Vagina (tissue), 2 donors: ENCODE results near the gene MMADHC. TPM values are rescaled to one million over a fixed set of nuclear protein-coding genes. Genes with fewer than 3 reads are reported as not detected.

Experiments
- DNase-seq, 2 donors: peaks; one replicate each; pipeline ENCODE4 v3.0.0-alpha.2; 2017; ENCODE audit errors: extremely low spot score in 2 of 2
- H3K27ac ChIP-seq: fragments of 200-600 bp; sonication (generic); one replicate; pipeline ENCODE4 v1.5.1; 2019
- H3K27me3 ChIP-seq: fragments of 200-600 bp; sonication (generic); one replicate; pipeline ENCODE4 v1.5.1; 2019
- H3K36me3 ChIP-seq, 2 donors: fragments of 200-600 bp; sonication (generic); one replicate each; pipeline ENCODE4 v1.5.1; 2017 to 2019
- H3K4me1 ChIP-seq: fragments of 200-600 bp; sonication (generic); one replicate; pipeline ENCODE4 v1.5.1; 2019
- H3K4me3 ChIP-seq, 2 donors: fragments of 200-600 bp; sonication (generic); 1 replicate in 1 of 2; 2 replicates in 1 of 2; pipeline ENCODE4 v1.5.1; 2016 to 2019
- H3K9me3 ChIP-seq: fragments of 200-600 bp; sonication (generic); one replicate; pipeline ENCODE4 v1.5.1; 2019
- CTCF ChIP-seq, 3 experiments: fragments of 450-650 bp in 2 of 3; fragments of 200-600 bp in 1 of 3; sonication (generic) in 1 of 3; IDR thresholded peaks; one replicate each; pipeline ENCODE4 v1.5.1; 2017 to 2019; ENCODE audit warnings: antibody characterized with exemption in 3 of 3, mild to moderate bottlenecking in 2 of 3, moderate library complexity in 2 of 3
- POLR2A ChIP-seq, 2 donors: fragments of 450-650 bp; IDR thresholded peaks; one replicate each; pipeline ENCODE4 v1.6.1; 2017; ENCODE audit warnings: antibody characterized with exemption in 2 of 2, mild to moderate bottlenecking in 2 of 2, moderate library complexity in 2 of 2
- POLR2AphosphoS5 ChIP-seq, 2 donors: sonication (generic); formaldehyde crosslinking; IDR thresholded peaks; one replicate each; pipeline ENCODE4 v1.9.0; 2017; ENCODE audit warnings: antibody characterized with exemption in 2 of 2, mild to moderate bottlenecking in 2 of 2, low read depth in 1 of 2; ENCODE audit not compliant: insufficient read depth in 1 of 2
- intact Hi-C: fragments of 100-400 bp; cut with DNase I; formaldehyde crosslinking; loops from one replicate; pipeline ENCODE4 v1.15.1; 2023
- small RNA-seq: library from RNA; depleted of rRNA; stranded (forward); fragments of <200 nt; gene quantifications from one replicate; pipeline ENCODE3, GENCODE V24; 2016
- total RNA-seq: library from RNA; depleted of rRNA; stranded (reverse); fragments of >200 nt; gene quantifications from one replicate; pipeline ENCODE4 v1.2.3, GENCODE V29; 2016

Gene MMADHC
- total RNA-seq, 1 donor from 2014 or later = 48.1 TPM

GRCh38 chr2:149527998-149528755, 59.4 kb downstream of the MMADHC start:
- Histone ChIP-seq H3K4me3 (no peak overlapping the region), H3K4me1 (no peaks in the 10 kb centered on the region), H3K36me3 (no peaks in the 10 kb centered on the region), H3K27ac (no peak overlapping the region), H3K9me3 (no peaks in the 10 kb centered on the region), H3K27me3 (no peaks in the 10 kb centered on the region)
- TF ChIP-seq CTCF (IDR thresholded peaks at IDR 0.05) (no peak), POLR2AphosphoS5 (IDR thresholded peaks at IDR 0.05; ENCODE audit: insufficient read depth in 1 of 2, low read depth in 1 of 2) (no peak), POLR2A (IDR thresholded peaks at IDR 0.05) (no peak)
- intact Hi-C loops = no loop called here
- DNase-seq = no peak

- Histone ChIP-seq H3K9me3 (no peaks in the 10 kb centered on the region), H3K27ac (no peak overlapping the region), H3K27me3 (no peaks in the 10 kb centered on the region), H3K4me1 (no peaks in the 10 kb centered on the region), H3K4me3 (no peak overlapping the region), H3K36me3 (no peaks in the 10 kb centered on the region)
- intact Hi-C loops = no loop called here
- TF ChIP-seq CTCF (IDR thresholded peaks at IDR 0.05) = no peak
- TF ChIP-seq POLR2A (IDR thresholded peaks at IDR 0.05) = no peak
- no peak for TF ChIP-seq POLR2AphosphoS5 (IDR thresholded peaks at IDR 0.05; ENCODE audit: insufficient read depth in 1 of 2, low read depth in 1 of 2)
- DNase-seq = no peak
Measured at GRCh38 chr2:149526689-149527088, 60.9 kb downstream of the MMADHC start.

- TF ChIP-seq POLR2A (IDR thresholded peaks at IDR 0.05) = no peak
- no peak for TF ChIP-seq POLR2AphosphoS5 (IDR thresholded peaks at IDR 0.05; ENCODE audit: insufficient read depth in 1 of 2, low read depth in 1 of 2)
- no peak for TF ChIP-seq CTCF (IDR thresholded peaks at IDR 0.05)
- Histone ChIP-seq H3K27ac (no peak overlapping the region), H3K4me1 (no peaks in the 10 kb centered on the region), H3K36me3 (no peaks in the 10 kb centered on the region), H3K27me3 (no peaks in the 10 kb centered on the region), H3K9me3 (no peaks in the 10 kb centered on the region), H3K4me3 (no peak overlapping the region)
- intact Hi-C loops = no loop called here
- DNase-seq = no peak
Measured at GRCh38 chr2:149525323-149525722, 62.3 kb downstream of the MMADHC start.

Small RNA genes lying within 50 kb of the gene (small RNA-seq; reads per million reads assigned to genes)
- not detected for gene RNU6-601P
